Measurements from ENCODE around the gene MAP1B.
A peak's percentile ranks its signal among the peaks of the same experiment; 100 is the strongest.

MAP1B gene

DNA sequence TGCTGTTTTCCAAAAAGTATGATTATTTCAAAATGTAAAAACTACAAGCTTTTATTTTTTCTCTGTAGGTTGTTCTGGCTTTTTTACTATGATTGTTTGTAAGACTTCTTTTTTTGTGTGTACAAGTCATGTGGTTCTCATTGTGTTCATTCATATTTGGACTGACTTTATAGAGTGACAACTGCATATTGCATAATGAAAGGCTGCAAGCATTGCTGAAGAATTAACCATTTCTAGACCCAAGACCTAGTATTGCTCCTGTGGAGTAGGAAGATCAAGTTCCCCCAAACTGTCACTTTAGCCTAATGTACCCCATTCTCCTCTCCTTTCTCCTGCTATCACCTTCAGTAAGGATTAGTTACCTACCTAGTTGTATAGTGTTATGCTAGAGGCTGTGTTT is 10.0 kb downstream of the MAP1B start:
- H3K4me3 ChIP-seq (ENCODE audit: low read depth, low read length) = no peak overlapping the region
- H3K27ac ChIP-seq (ENCODE audit: low read depth, low read length) = no peak overlapping the region
- H3K9ac ChIP-seq (ENCODE audit: low read depth, low read length) = no peak overlapping the region
- H3K4me1 ChIP-seq (ENCODE audit: control insufficient read depth, insufficient read depth, low read length) = peaks cover 23% of the 10 kb centered on the region
- peaks cover 58% of the 10 kb centered on the region for H3K36me3 ChIP-seq (ENCODE audit: control insufficient read depth, insufficient read depth, low read length)
- no peaks in the 10 kb centered on the region for H3K9me3 ChIP-seq (ENCODE audit: control insufficient read depth, insufficient read depth, low read length)
- no peaks in the 10 kb centered on the region for H3K27me3 ChIP-seq (ENCODE audit: control insufficient read depth, insufficient read depth, low read length)

- Histone ChIP-seq H3K9ac (ENCODE audit: low read depth, low read length) (no peak overlapping the region), H3K4me1 (ENCODE audit: control insufficient read depth, insufficient read depth, low read length) (peaks cover 48% of the 10 kb centered on the region), H3K27me3 (ENCODE audit: control insufficient read depth, insufficient read depth, low read length) (no peaks in the 10 kb centered on the region), H3K27ac (ENCODE audit: low read depth, low read length) (peak overlapping the region; percentile 47), H3K36me3 (ENCODE audit: control insufficient read depth, insufficient read depth, low read length) (peaks cover 44% of the 10 kb centered on the region), H3K9me3 (ENCODE audit: control insufficient read depth, insufficient read depth, low read length) (no peaks in the 10 kb centered on the region), H3K4me3 (ENCODE audit: low read depth, low read length) (no peak overlapping the region; the same call in 1 of the 2 replicates)
These were observed 13.9 kb downstream of the MAP1B start for GRCh38 chr5:72121052-72121779.

GRCh38 chr5:72121780-72122445 is 14.6 kb downstream of the MAP1B start:
- peaks cover 51% of the 10 kb centered on the region for H3K4me1 ChIP-seq (ENCODE audit: control insufficient read depth, insufficient read depth, low read length)
- H3K27ac ChIP-seq (ENCODE audit: low read depth, low read length) = peak overlapping the region; percentile 47
- H3K9ac ChIP-seq (ENCODE audit: low read depth, low read length) = no peak overlapping the region

DNA sequence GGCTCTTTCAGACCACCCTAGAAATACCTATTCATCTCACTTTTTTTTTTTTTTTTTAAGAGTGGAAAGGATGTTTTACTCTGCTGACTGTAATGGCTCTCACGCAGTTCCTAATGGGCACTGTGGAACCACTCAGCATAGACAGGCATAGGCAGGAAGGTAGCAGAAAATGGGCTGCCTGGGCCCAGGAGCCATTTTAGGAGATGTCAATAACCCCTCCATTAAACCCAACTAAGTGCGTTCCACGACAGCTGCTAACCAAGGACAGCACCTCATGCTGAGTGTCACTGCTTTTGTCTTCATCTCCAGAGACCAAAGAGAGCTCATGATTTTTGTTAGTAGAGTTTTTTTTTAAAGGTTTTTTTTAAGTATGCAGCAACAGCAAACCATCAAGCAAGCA is 15.3 kb downstream of the MAP1B start:
- Histone ChIP-seq H3K9ac (ENCODE audit: low read depth, low read length) (no peak overlapping the region), H3K9me3 (ENCODE audit: control insufficient read depth, insufficient read depth, low read length) (no peaks in the 10 kb centered on the region), H3K36me3 (ENCODE audit: control insufficient read depth, insufficient read depth, low read length) (peaks cover 36% of the 10 kb centered on the region), H3K4me3 (ENCODE audit: low read depth, low read length) (no peak overlapping the region), H3K27me3 (ENCODE audit: control insufficient read depth, insufficient read depth, low read length) (no peaks in the 10 kb centered on the region), H3K4me1 (ENCODE audit: control insufficient read depth, insufficient read depth, low read length) (peaks cover 51% of the 10 kb centered on the region), H3K27ac (ENCODE audit: low read depth, low read length) (peak overlapping the region; percentile 47)

More at GRCh38 chr5:72121780-72122445, 14.6 kb downstream of the MAP1B start:
- Histone ChIP-seq H3K9me3 (ENCODE audit: control insufficient read depth, insufficient read depth, low read length) (no peaks in the 10 kb centered on the region), H3K27me3 (ENCODE audit: control insufficient read depth, insufficient read depth, low read length) (no peaks in the 10 kb centered on the region), H3K4me3 (ENCODE audit: low read depth, low read length) (peak overlapping the region; percentile 9; the same call in 1 of the 2 replicates), H3K36me3 (ENCODE audit: control insufficient read depth, insufficient read depth, low read length) (peaks cover 41% of the 10 kb centered on the region)

DNA sequence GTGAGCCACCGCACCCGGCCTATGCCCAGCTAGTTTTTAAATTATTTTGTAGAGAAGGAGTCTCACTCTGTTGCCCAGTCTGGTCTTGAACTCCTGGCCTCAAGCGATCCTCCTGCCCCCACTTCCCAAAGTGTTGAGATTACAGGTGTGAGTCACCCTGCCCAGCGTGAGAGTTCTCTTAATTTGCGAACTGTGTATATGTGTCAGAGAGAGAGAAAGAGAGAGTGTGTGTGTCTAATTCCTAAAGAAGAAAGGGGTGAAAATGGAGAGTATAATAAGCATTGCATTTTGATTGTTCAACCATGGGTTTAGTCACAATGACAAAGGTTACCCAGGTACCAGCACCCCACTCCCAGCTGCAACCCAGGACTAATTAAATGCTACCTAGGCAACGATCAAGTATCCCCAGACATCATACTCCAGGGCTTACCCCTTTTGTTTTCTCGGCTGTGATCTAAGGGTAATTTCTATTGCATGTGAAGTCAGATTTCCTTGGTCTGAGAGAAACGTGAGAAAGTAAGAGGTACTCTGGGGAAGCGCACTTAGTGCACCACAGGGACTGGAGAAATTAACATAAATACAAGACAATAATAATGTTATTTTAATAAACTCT is 16.6 kb downstream of the MAP1B start:
- Histone ChIP-seq H3K9me3 (ENCODE audit: control insufficient read depth, insufficient read depth, low read length) (no peaks in the 10 kb centered on the region), H3K36me3 (ENCODE audit: control insufficient read depth, insufficient read depth, low read length) (peaks cover 28% of the 10 kb centered on the region), H3K4me3 (ENCODE audit: low read depth, low read length) (no peak overlapping the region), H3K27me3 (ENCODE audit: control insufficient read depth, insufficient read depth, low read length) (no peaks in the 10 kb centered on the region), H3K9ac (ENCODE audit: low read depth, low read length) (no peak overlapping the region), H3K4me1 (ENCODE audit: control insufficient read depth, insufficient read depth, low read length) (peaks cover 51% of the 10 kb centered on the region), H3K27ac (ENCODE audit: low read depth, low read length) (no peak overlapping the region)

GRCh38 chr5:72125271-72125940 is 18.1 kb downstream of the MAP1B start:
- H3K27ac ChIP-seq (ENCODE audit: low read depth, low read length) = no peak overlapping the region
- H3K4me1 ChIP-seq (ENCODE audit: control insufficient read depth, insufficient read depth, low read length) = peaks cover 51% of the 10 kb centered on the region
- H3K27me3 ChIP-seq (ENCODE audit: control insufficient read depth, insufficient read depth, low read length) = no peaks in the 10 kb centered on the region
- peaks cover 23% of the 10 kb centered on the region for H3K36me3 ChIP-seq (ENCODE audit: control insufficient read depth, insufficient read depth, low read length)
- no peaks in the 10 kb centered on the region for H3K9me3 ChIP-seq (ENCODE audit: control insufficient read depth, insufficient read depth, low read length)
- H3K4me3 ChIP-seq (ENCODE audit: low read depth, low read length) = no peak overlapping the region
- H3K9ac ChIP-seq (ENCODE audit: low read depth, low read length) = no peak overlapping the region

- Histone ChIP-seq H3K27ac (ENCODE audit: low read depth, low read length) (no peak overlapping the region), H3K27me3 (ENCODE audit: control insufficient read depth, insufficient read depth, low read length) (no peaks in the 10 kb centered on the region), H3K36me3 (ENCODE audit: control insufficient read depth, insufficient read depth, low read length) (peaks cover 23% of the 10 kb centered on the region), H3K4me3 (ENCODE audit: low read depth, low read length) (no peak overlapping the region), H3K9me3 (ENCODE audit: control insufficient read depth, insufficient read depth, low read length) (no peaks in the 10 kb centered on the region), H3K9ac (ENCODE audit: low read depth, low read length) (no peak overlapping the region), H3K4me1 (ENCODE audit: control insufficient read depth, insufficient read depth, low read length) (peaks cover 45% of the 10 kb centered on the region)
These were observed 18.8 kb downstream of the MAP1B start for GRCh38 chr5:72125941-72126620.

GRCh38 chr5:72126796-72127195 is 19.5 kb downstream of the MAP1B start:
- no peaks in the 10 kb centered on the region for H3K9me3 ChIP-seq (ENCODE audit: control insufficient read depth, insufficient read depth, low read length)
- peaks cover 38% of the 10 kb centered on the region for H3K4me1 ChIP-seq (ENCODE audit: control insufficient read depth, insufficient read depth, low read length)
- H3K27me3 ChIP-seq (ENCODE audit: control insufficient read depth, insufficient read depth, low read length) = no peaks in the 10 kb centered on the region
- H3K9ac ChIP-seq (ENCODE audit: low read depth, low read length) = no peak overlapping the region
- H3K4me3 ChIP-seq (ENCODE audit: low read depth, low read length) = no peak overlapping the region
- no peak overlapping the region for H3K27ac ChIP-seq (ENCODE audit: low read depth, low read length)
- peaks cover 23% of the 10 kb centered on the region for H3K36me3 ChIP-seq (ENCODE audit: control insufficient read depth, insufficient read depth, low read length)

- H3K4me3 ChIP-seq (ENCODE audit: low read depth, low read length) = no peak overlapping the region
- no peaks in the 10 kb centered on the region for H3K9me3 ChIP-seq (ENCODE audit: control insufficient read depth, insufficient read depth, low read length)
- peaks cover 37% of the 10 kb centered on the region for H3K4me1 ChIP-seq (ENCODE audit: control insufficient read depth, insufficient read depth, low read length)
- no peak overlapping the region for H3K9ac ChIP-seq (ENCODE audit: low read depth, low read length)
- no peak overlapping the region for H3K27ac ChIP-seq (ENCODE audit: low read depth, low read length)
- peaks cover 19% of the 10 kb centered on the region for H3K36me3 ChIP-seq (ENCODE audit: control insufficient read depth, insufficient read depth, low read length)
- H3K27me3 ChIP-seq (ENCODE audit: control insufficient read depth, insufficient read depth, low read length) = no peaks in the 10 kb centered on the region
These were observed 22.4 kb downstream of the MAP1B start for GRCh38 chr5:72129725-72130124.

- Histone ChIP-seq H3K27me3 (ENCODE audit: control insufficient read depth, insufficient read depth, low read length) (no peaks in the 10 kb centered on the region), H3K4me3 (ENCODE audit: low read depth, low read length) (no peak overlapping the region), H3K4me1 (ENCODE audit: control insufficient read depth, insufficient read depth, low read length) (peaks cover 31% of the 10 kb centered on the region), H3K27ac (ENCODE audit: low read depth, low read length) (no peak overlapping the region), H3K9me3 (ENCODE audit: control insufficient read depth, insufficient read depth, low read length) (no peaks in the 10 kb centered on the region), H3K9ac (ENCODE audit: low read depth, low read length) (no peak overlapping the region), H3K36me3 (ENCODE audit: control insufficient read depth, insufficient read depth, low read length) (peaks cover 16% of the 10 kb centered on the region)
These were observed 23.1 kb downstream of the MAP1B start for GRCh38 chr5:72130351-72130761.

Data from HUES48 (cell line).